ENCODE data around the gene SPRR1A.
"Not testable (repeated sequence)": the region's sequence is repeated elsewhere in the genome, so short reads cannot be mapped to it uniquely, and the experiment has no call there.

DNA sequence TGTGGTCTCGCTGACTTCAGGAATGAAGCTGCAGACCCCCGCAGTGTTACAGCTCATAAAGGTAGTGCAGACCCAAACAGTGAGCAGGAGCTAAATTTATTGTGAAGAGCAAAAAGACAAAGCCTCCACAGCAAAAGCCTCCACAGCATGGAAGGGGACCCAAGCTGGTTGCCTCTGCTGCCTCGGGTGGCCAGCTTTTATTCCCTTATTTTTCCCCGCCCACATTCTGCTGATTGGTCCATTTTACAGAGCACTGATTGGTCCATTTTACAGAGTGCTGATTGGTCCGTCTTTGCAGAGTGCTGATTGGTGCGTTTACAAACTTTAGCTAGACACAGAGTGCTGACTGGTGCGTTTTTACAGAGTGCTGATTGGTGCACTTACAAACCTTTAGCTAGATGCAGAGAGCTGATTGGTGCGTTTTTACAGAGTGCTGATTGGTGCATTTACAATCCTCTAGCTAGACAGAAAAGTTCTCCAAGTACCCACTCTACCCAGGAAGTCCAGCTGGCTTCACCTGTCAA is 27.4 kb downstream of the SPRR1A start:
- TF ChIP-seq, protein P1, sequence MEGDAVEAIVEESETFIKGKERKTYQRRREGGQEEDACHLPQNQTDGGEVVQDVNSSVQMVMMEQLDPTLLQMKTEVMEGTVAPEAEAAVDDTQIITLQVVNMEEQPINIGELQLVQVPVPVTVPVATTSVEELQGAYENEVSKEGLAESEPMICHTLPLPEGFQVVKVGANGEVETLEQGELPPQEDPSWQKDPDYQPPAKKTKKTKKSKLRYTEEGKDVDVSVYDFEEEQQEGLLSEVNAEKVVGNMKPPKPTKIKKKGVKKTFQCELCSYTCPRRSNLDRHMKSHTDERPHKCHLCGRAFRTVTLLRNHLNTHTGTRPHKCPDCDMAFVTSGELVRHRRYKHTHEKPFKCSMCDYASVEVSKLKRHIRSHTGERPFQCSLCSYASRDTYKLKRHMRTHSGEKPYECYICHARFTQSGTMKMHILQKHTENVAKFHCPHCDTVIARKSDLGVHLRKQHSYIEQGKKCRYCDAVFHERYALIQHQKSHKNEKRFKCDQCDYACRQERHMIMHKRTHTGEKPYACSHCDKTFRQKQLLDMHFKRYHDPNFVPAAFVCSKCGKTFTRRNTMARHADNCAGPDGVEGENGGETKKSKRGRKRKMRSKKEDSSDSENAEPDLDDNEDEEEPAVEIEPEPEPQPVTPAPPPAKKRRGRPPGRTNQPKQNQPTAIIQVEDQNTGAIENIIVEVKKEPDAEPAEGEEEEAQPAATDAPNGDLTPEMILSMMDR (conservative IDR thresholded peaks at IDR 0.05 in 1 of 2, IDR thresholded peaks at IDR 0.05 in 1 of 2; ENCODE audit: extremely low read depth in 1 of 2, insufficient read depth in 1 of 2, low read depth in 1 of 2, low read length in 2 of 2) = not testable (repeated sequence)
- TF ChIP-seq EZH2 (IDR thresholded peaks at IDR 0.05; ENCODE audit: borderline replicate concordance, low read length) = not testable (repeated sequence)

All from mammary epithelial cell (primary cell).